ENCODE results near the gene BABAM2. TPM values are rescaled to one million over a fixed set of nuclear protein-coding genes. Genes with fewer than 3 reads are reported as not detected.
A peak's percentile ranks its signal among the peaks of the same experiment; 100 is the strongest.
"Not testable (repeated sequence)": the region's sequence is repeated elsewhere in the genome, so short reads cannot be mapped to it uniquely, and the experiment has no call there.

BABAM2 gene
- total RNA-seq, 1 donor: 42.0 TPM

DNA sequence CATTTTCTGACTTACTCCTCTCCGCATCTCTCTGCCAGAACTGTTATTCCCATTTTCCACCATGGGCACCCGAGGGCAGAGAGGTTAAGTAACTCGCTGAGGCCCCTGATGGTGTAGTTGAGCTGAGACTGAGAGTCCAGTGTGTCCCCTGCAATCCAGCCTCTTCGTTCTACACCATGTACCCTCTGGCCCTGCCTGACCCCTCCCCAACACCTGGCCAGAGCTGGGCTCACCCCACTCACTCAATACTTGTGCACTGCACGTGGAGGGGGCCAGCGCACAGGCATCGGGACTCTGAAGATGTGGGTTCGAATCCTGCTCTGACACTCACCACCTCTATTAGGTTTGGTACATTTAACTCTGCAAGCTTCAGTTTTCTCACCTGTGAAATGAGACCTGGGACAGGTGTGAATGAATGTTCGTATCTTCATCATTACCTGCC lies 477.8 kb downstream of the BABAM2 start:
- H3K4me3 ChIP-seq (ENCODE audit: insufficient read depth, low read length): no peak overlapping the region
- H2AFZ ChIP-seq (ENCODE audit: low read length): no peak overlapping the region
- no peak overlapping the region for H3K4me2 ChIP-seq (ENCODE audit: insufficient read depth, low read length)
- TF ChIP-seq, protein P1, sequence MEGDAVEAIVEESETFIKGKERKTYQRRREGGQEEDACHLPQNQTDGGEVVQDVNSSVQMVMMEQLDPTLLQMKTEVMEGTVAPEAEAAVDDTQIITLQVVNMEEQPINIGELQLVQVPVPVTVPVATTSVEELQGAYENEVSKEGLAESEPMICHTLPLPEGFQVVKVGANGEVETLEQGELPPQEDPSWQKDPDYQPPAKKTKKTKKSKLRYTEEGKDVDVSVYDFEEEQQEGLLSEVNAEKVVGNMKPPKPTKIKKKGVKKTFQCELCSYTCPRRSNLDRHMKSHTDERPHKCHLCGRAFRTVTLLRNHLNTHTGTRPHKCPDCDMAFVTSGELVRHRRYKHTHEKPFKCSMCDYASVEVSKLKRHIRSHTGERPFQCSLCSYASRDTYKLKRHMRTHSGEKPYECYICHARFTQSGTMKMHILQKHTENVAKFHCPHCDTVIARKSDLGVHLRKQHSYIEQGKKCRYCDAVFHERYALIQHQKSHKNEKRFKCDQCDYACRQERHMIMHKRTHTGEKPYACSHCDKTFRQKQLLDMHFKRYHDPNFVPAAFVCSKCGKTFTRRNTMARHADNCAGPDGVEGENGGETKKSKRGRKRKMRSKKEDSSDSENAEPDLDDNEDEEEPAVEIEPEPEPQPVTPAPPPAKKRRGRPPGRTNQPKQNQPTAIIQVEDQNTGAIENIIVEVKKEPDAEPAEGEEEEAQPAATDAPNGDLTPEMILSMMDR (IDR thresholded peaks at IDR 0.05; ENCODE audit: extremely low read depth, low read depth, low read length): no peak
- no peaks in the 10 kb centered on the region for H3K79me2 ChIP-seq (ENCODE audit: insufficient read depth, low read length)
- no peak overlapping the region for H3K27ac ChIP-seq (ENCODE audit: low read depth, low read length)
- no peak for DNase-seq (ENCODE audit: insufficient read length, low spot score, missing footprints)
- H4K20me1 ChIP-seq (ENCODE audit: insufficient read depth, low read length): no peaks in the 10 kb centered on the region
- no peaks in the 10 kb centered on the region for H3K9me3 ChIP-seq (ENCODE audit: low read depth, low read length)
- no peaks in the 10 kb centered on the region for H3K27me3 ChIP-seq (ENCODE audit: insufficient read depth, low read length)
- H3K4me1 ChIP-seq (ENCODE audit: insufficient read depth, low read length): peaks cover 4% of the 10 kb centered on the region
- no peaks in the 10 kb centered on the region for H3K36me3 ChIP-seq (ENCODE audit: insufficient read depth, low read length)

GRCh38 chr2:28369358-28369757 lies 478.8 kb downstream of the BABAM2 start:
- no peak overlapping the region for H3K4me2 ChIP-seq (ENCODE audit: insufficient read depth, low read length)
- TF ChIP-seq, protein P1 (IDR thresholded peaks at IDR 0.05; ENCODE audit: extremely low read depth, low read depth, low read length): no peak

DNA sequence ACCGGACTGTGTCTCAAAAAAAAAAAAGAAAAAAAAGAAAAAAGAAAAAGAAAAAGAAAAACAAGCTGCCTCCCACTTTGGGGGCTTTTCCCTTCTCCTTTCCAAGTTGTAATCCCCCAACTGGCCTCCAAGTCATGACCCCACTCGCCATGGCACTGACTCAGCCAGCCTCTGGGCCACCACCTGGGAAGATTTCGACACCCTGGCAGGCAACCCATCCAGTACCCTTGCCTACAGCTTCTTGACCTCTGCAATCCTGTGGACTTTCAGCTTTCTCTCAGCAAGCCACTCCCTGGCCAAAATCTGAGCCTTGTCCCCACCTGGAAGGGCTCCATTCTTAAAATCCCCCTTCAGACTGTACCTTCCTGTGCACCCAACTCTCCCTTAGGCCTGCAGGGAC lies 479.8 kb downstream of the BABAM2 start:
- H3K4me2 ChIP-seq (ENCODE audit: insufficient read depth, low read length): no peak overlapping the region
- H4K20me1 ChIP-seq (ENCODE audit: insufficient read depth, low read length): no peaks in the 10 kb centered on the region
- DNase-seq (ENCODE audit: insufficient read length, low spot score, missing footprints): peak; percentile 41
- no peak overlapping the region for H3K4me3 ChIP-seq (ENCODE audit: insufficient read depth, low read length)
- no peaks in the 10 kb centered on the region for H3K36me3 ChIP-seq (ENCODE audit: insufficient read depth, low read length)
- TF ChIP-seq, protein P1 (IDR thresholded peaks at IDR 0.05; ENCODE audit: extremely low read depth, low read depth, low read length): no peak
- H2AFZ ChIP-seq (ENCODE audit: low read length): no peak overlapping the region
- H3K27ac ChIP-seq (ENCODE audit: low read depth, low read length): no peak overlapping the region
- no peaks in the 10 kb centered on the region for H3K27me3 ChIP-seq (ENCODE audit: insufficient read depth, low read length)
- no peaks in the 10 kb centered on the region for H3K79me2 ChIP-seq (ENCODE audit: insufficient read depth, low read length)
- H3K4me1 ChIP-seq (ENCODE audit: insufficient read depth, low read length): peaks cover 4% of the 10 kb centered on the region
- H3K9me3 ChIP-seq (ENCODE audit: low read depth, low read length): no peaks in the 10 kb centered on the region

More at GRCh38 chr2:28369358-28369757, 478.8 kb downstream of the BABAM2 start:
- Histone ChIP-seq H2AFZ (ENCODE audit: low read length) (no peak overlapping the region), H3K4me3 (ENCODE audit: insufficient read depth, low read length) (no peak overlapping the region), H4K20me1 (ENCODE audit: insufficient read depth, low read length) (no peaks in the 10 kb centered on the region), H3K79me2 (ENCODE audit: insufficient read depth, low read length) (no peaks in the 10 kb centered on the region), H3K27ac (ENCODE audit: low read depth, low read length) (no peak overlapping the region), H3K27me3 (ENCODE audit: insufficient read depth, low read length) (no peaks in the 10 kb centered on the region), H3K9me3 (ENCODE audit: low read depth, low read length) (no peaks in the 10 kb centered on the region), H3K36me3 (ENCODE audit: insufficient read depth, low read length) (no peaks in the 10 kb centered on the region), H3K4me1 (ENCODE audit: insufficient read depth, low read length) (peaks cover 4% of the 10 kb centered on the region)
- DNase-seq (ENCODE audit: insufficient read length, low spot score, missing footprints): no peak

GRCh38 chr2:28371728-28372127 lies 481.2 kb downstream of the BABAM2 start:
- H3K27me3 ChIP-seq (ENCODE audit: insufficient read depth, low read length); H3K79me2 ChIP-seq (ENCODE audit: insufficient read depth, low read length); H3K9me3 ChIP-seq (ENCODE audit: low read depth, low read length); H4K20me1 ChIP-seq (ENCODE audit: insufficient read depth, low read length); H3K36me3 ChIP-seq (ENCODE audit: insufficient read depth, low read length); H2AFZ ChIP-seq (ENCODE audit: low read length); DNase-seq (ENCODE audit: insufficient read length, low spot score, missing footprints); H3K27ac ChIP-seq (ENCODE audit: low read depth, low read length); H3K4me1 ChIP-seq (ENCODE audit: insufficient read depth, low read length); H3K4me2 ChIP-seq (ENCODE audit: insufficient read depth, low read length); H3K4me3 ChIP-seq (ENCODE audit: insufficient read depth, low read length): not testable (repeated sequence)

Data from osteoblast (primary cell).